ENCODE data around the gene RABL2A. TPM values are rescaled to one million over a fixed set of nuclear protein-coding genes. Genes with fewer than 3 reads are reported as not detected.
A peak's percentile ranks its signal among the peaks of the same experiment; 100 is the strongest.
"Not testable (repeated sequence)": the region's sequence is repeated elsewhere in the genome, so short reads cannot be mapped to it uniquely, and the experiment has no call there.

Gene RABL2A
- 10 to 100 TPM; 52.2 to 53.4 TPM for total RNA-seq
- 10 to 100 TPM; 11.0 to 15.8 (median 12.0) TPM for polyA plus RNA-seq
- total RNA-seq: 7.3 to 14.1 (median 11.0) reads per million in 6 experiments

GRCh38 chr2:113626616-113627330 lies at the start of gene RABL2A:
RABL2A (plus strand) TSS chr2:113627266; CDS start chr2:113628607, 1,341 bp downstream.
- peak within 1 kb of the TSS; percentile 81 to 90 (median 88) for H3K4me3 Mint-ChIP-seq
- DNase-seq: peak; percentile 74 to 97 (median 86)
- POLR2A ChIA-PET: interaction anchor here (0.5 kb wide), 1 partner anchor 67 kb away, joined by 5 read pairs; no protein-coding TSS in a partner anchor
- peak within 1 kb of the TSS; percentile 86 to 92 (median 90) for H3K27ac Mint-ChIP-seq
- H3K4me1 Mint-ChIP-seq: peaks cover 8 to 16% (median 13%) of the 10 kb centered on the region in 4 donors
- peaks cover 0 to 17% (median 0%) of the 10 kb centered on the region in 3 donors for H3K36me3 Mint-ChIP-seq
- H3K9me3 Mint-ChIP-seq, H3K27me3 Mint-ChIP-seq: not testable (repeated sequence)
- peak; percentile 93 to 94 for ATAC-seq

- H3K4me1 Mint-ChIP-seq: peaks cover 4 to 13% (median 9%) of the 10 kb centered on the region in 4 donors
- H3K36me3 Mint-ChIP-seq, POLR2A ChIA-PET, DNase-seq, H3K9me3 Mint-ChIP-seq, H3K4me3 Mint-ChIP-seq, ATAC-seq, H3K27me3 Mint-ChIP-seq, H3K27ac Mint-ChIP-seq: not testable (repeated sequence)
These were observed 48.6 kb upstream of the RABL2A start for GRCh38 chr2:113578508-113578907.

GRCh38 chr2:113582473-113582872 lies 44.6 kb upstream of the RABL2A start:
- DNase-seq, POLR2A ChIA-PET, ATAC-seq, H3K27me3 Mint-ChIP-seq, H3K9me3 Mint-ChIP-seq, H3K36me3 Mint-ChIP-seq: not testable (repeated sequence)
- H3K4me3 Mint-ChIP-seq: peak overlapping the region; percentile 51 to 78 (median 64)
- H3K27ac Mint-ChIP-seq: peak overlapping the region in 7 of 10 donors; percentile 34 to 74 (median 46)
- peaks cover 7 to 26% (median 22%) of the 10 kb centered on the region in 4 donors for H3K4me1 Mint-ChIP-seq

- peaks cover 7 to 26% (median 25%) of the 10 kb centered on the region in 4 donors for H3K4me1 Mint-ChIP-seq
- not testable (repeated sequence) for H3K9me3 Mint-ChIP-seq, H3K27me3 Mint-ChIP-seq, H3K36me3 Mint-ChIP-seq
- peak in 1 of 2 donors; percentile 52 for ATAC-seq
- peak overlapping the region; percentile 71 to 95 (median 87) for H3K4me3 Mint-ChIP-seq
- POLR2A ChIA-PET: interaction anchor here (1.2 kb wide), 1 partner anchor 20 kb away, joined by 3 read pairs; no protein-coding TSS in a partner anchor
- peak; percentile 64 to 88 (median 77) for DNase-seq
- peak overlapping the region; percentile 6 to 94 (median 84) for H3K27ac Mint-ChIP-seq
These were observed 43.4 kb upstream of the RABL2A start for GRCh38 chr2:113583521-113584225.

- not testable (repeated sequence) for H3K36me3 Mint-ChIP-seq, ATAC-seq, H3K27me3 Mint-ChIP-seq, H3K9me3 Mint-ChIP-seq
- POLR2A ChIA-PET: interaction anchor here (1.2 kb wide), 1 partner anchor 19 kb away, joined by 3 read pairs; no protein-coding TSS in a partner anchor
- H3K27ac Mint-ChIP-seq: peak overlapping the region in 7 of 10 donors; percentile 44 to 83 (median 75)
- peak in 3 of 10 donors; percentile 25 to 29 (median 26) for DNase-seq
- peak overlapping the region; percentile 55 to 83 (median 78) for H3K4me3 Mint-ChIP-seq
- H3K4me1 Mint-ChIP-seq: peaks cover 7 to 26% (median 25%) of the 10 kb centered on the region in 4 donors
These were observed 42.6 kb upstream of the RABL2A start for GRCh38 chr2:113584311-113585092.

- peaks cover 7 to 38% (median 30%) of the 10 kb centered on the region in 4 donors for H3K4me1 Mint-ChIP-seq
- DNase-seq: peak; percentile 26 to 70 (median 49)
- H3K27me3 Mint-ChIP-seq, H3K36me3 Mint-ChIP-seq, H3K9me3 Mint-ChIP-seq, POLR2A ChIA-PET, ATAC-seq: not testable (repeated sequence)
- peak overlapping the region in 3 of 10 donors; percentile 1 to 58 (median 4) for H3K4me3 Mint-ChIP-seq
- peak overlapping the region in 5 of 10 donors; percentile 24 to 83 (median 62) for H3K27ac Mint-ChIP-seq
These were observed 39.9 kb upstream of the RABL2A start for GRCh38 chr2:113587201-113587600.

GRCh38 chr2:113589591-113589990 lies 37.5 kb upstream of the RABL2A start:
- ATAC-seq, H3K4me3 Mint-ChIP-seq: not testable (repeated sequence)

GRCh38 chr2:113591926-113592325 lies 35.1 kb upstream of the RABL2A start:
- H3K27me3 Mint-ChIP-seq, H3K9me3 Mint-ChIP-seq: not testable (repeated sequence)
- H3K4me3 Mint-ChIP-seq: peak overlapping the region in 1 of 10 donors; percentile 31

More at GRCh38 chr2:113589591-113589990, 37.5 kb upstream of the RABL2A start:
- H3K9me3 Mint-ChIP-seq, POLR2A ChIA-PET, H3K27ac Mint-ChIP-seq, H3K27me3 Mint-ChIP-seq, DNase-seq, H3K36me3 Mint-ChIP-seq: not testable (repeated sequence)
- H3K4me1 Mint-ChIP-seq: peaks cover 3 to 29% (median 22%) of the 10 kb centered on the region in 4 donors

GRCh38 chr2:113593280-113593679 lies 33.8 kb upstream of the RABL2A start:
- ATAC-seq, DNase-seq, H3K36me3 Mint-ChIP-seq, POLR2A ChIA-PET, H3K4me3 Mint-ChIP-seq, H3K27ac Mint-ChIP-seq, H3K27me3 Mint-ChIP-seq, H3K9me3 Mint-ChIP-seq: not testable (repeated sequence)
- H3K4me1 Mint-ChIP-seq: peaks cover 0 to 17% (median 7%) of the 10 kb centered on the region in 4 donors

More at GRCh38 chr2:113591926-113592325, 35.1 kb upstream of the RABL2A start:
- H3K36me3 Mint-ChIP-seq, POLR2A ChIA-PET, ATAC-seq, DNase-seq: not testable (repeated sequence)
- peak overlapping the region in 3 of 10 donors; percentile 31 to 62 (median 38) for H3K27ac Mint-ChIP-seq
- peaks cover 3 to 22% (median 13%) of the 10 kb centered on the region in 4 donors for H3K4me1 Mint-ChIP-seq

GRCh38 chr2:113595725-113596124 lies 31.3 kb upstream of the RABL2A start:
- DNase-seq, H3K4me3 Mint-ChIP-seq, H3K36me3 Mint-ChIP-seq, ATAC-seq, H3K27ac Mint-ChIP-seq, H3K9me3 Mint-ChIP-seq, POLR2A ChIA-PET, H3K27me3 Mint-ChIP-seq: not testable (repeated sequence)
- peaks cover 0 to 17% (median 7%) of the 10 kb centered on the region in 4 donors for H3K4me1 Mint-ChIP-seq

- POLR2A ChIA-PET, H3K4me1 Mint-ChIP-seq, H3K36me3 Mint-ChIP-seq, H3K27me3 Mint-ChIP-seq, H3K27ac Mint-ChIP-seq, H3K4me3 Mint-ChIP-seq, DNase-seq, ATAC-seq, H3K9me3 Mint-ChIP-seq: not testable (repeated sequence)
These were observed 29.9 kb upstream of the RABL2A start for GRCh38 chr2:113597164-113597563.

- H3K9me3 Mint-ChIP-seq, POLR2A ChIA-PET, H3K4me3 Mint-ChIP-seq, H3K36me3 Mint-ChIP-seq, H3K27me3 Mint-ChIP-seq, H3K4me1 Mint-ChIP-seq, H3K27ac Mint-ChIP-seq, DNase-seq, ATAC-seq: not testable (repeated sequence)
These were observed 29.5 kb upstream of the RABL2A start for GRCh38 chr2:113597572-113597971.
